Measurements from ENCODE around the gene ARRDC1. TPM values are rescaled to one million over a fixed set of nuclear protein-coding genes. Genes with fewer than 3 reads are reported as not detected.

Gene ARRDC1
- total and polyA plus RNA-seq, 9 of the 15 experiments (the other 6 are each of a cell fraction or from before 2014, with no cell fraction given): 0.21 to 45.3 (median 18.6) TPM

DNA sequence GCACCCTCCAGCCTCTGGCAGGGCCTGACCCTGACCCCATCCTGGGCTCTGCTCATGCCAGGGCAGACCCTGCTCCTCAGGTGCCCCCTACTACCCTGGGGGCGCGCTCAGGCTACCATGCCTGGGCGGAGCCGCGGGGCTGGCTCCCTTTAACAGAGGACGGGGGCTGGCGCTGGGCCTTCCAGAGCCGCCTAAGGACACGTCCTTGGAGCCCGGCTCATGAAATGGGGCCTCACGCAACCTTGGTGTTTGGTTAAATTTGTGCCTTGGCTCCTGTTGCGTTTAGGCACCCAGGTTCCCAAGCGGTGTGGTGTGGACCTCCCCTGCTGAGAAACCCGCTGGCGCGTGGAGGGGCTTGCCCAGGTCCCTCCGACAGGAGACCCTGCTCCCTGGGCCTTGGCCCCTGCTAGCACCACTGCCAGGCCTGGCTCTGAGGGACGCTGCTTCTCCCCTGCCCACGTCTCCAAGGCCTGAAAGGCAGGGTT is 9.9 kb downstream of the ARRDC1 start:
- H3K36me3 ChIP-seq (ENCODE audit: control insufficient read depth, insufficient read depth, low read length): peaks cover 47% of the 10 kb centered on the region
- no peaks in the 10 kb centered on the region for H3K27me3 ChIP-seq (ENCODE audit: control insufficient read depth in 2 of 2, insufficient read depth in 2 of 2, low read length in 2 of 2)
- DNase-seq (ENCODE audit: extremely low read depth in 1 of 4, low spot score in 3 of 4) (no peak), FAIRE-seq (no peak), ATAC-seq (no peak)
- H3K4me3 ChIP-seq: no peak overlapping the region
- no TSS peak for BruUV-seq (replicated peaks)
- H3K9me1 ChIP-seq (ENCODE audit: control insufficient read depth, insufficient read depth, low read length): peaks cover 6% of the 10 kb centered on the region
- no peak overlapping the region for H3K27ac ChIP-seq (ENCODE audit: extremely low read depth, low read depth, low read length)
- WGBS (ENCODE audit: insufficient coverage, low coverage, missing lambda C conversion rate): 94% methylated on average over 18 of the region's 19 CpGs
- intact Hi-C loops (cut with micrococcal nuclease): no loop called here
- no peak overlapping the region for H3K4me2 ChIP-seq (ENCODE audit: insufficient read depth, low read length)
- no peak overlapping the region for H2AFZ ChIP-seq (ENCODE audit: low read depth, low read length)
- CTCF ChIA-PET (ENCODE audit: low intra/inter-chr PET ratio): no interaction called here
- H3K9ac ChIP-seq (ENCODE audit: insufficient read depth in 1 of 2, low read depth in 2 of 2, low read length in 2 of 2): peak overlapping the region in 1 of 2 experiments; percentile 48; a peak in 1 of 4 replicates
- H3K79me2 ChIP-seq (ENCODE audit: control insufficient read depth, insufficient read depth, low read length): peaks cover 39% of the 10 kb centered on the region
- peaks cover 29 to 65% of the 10 kb centered on the region in 2 experiments for H3K4me1 ChIP-seq (replicated peaks in 1 of 2; ENCODE audit: control insufficient read depth in 2 of 2, insufficient read depth in 2 of 2, low read length in 2 of 2)
- POLR2A ChIA-PET: interaction anchor here (0.6 kb wide), 1 partner anchor 26 kb away, joined by 3 read pairs; no protein-coding TSS in a partner anchor
- in situ Hi-C loops (cut with MboI): no loop called here
- H3K9me3 ChIP-seq (replicated peaks; ENCODE audit: control insufficient read depth, insufficient read depth, low read depth, low read length): no peaks in the 10 kb centered on the region
- TF ChIP-seq CBX8 (IDR thresholded peaks at IDR 0.05; ENCODE audit: borderline replicate concordance, extremely low read depth, low read depth, low read length, poor library complexity, severe bottlenecking) (no peak), RBM25 (IDR thresholded peaks at IDR 0.05; ENCODE audit: low read depth, low read length, severe bottlenecking) (no peak), GABPB2 (CRISPR knock-in tag; conservative IDR thresholded peaks at IDR 0.05) (no peak), MXI1 (IDR thresholded peaks at IDR 0.05; ENCODE audit: low read depth, low read length) (no peak), RFX7 (CRISPR knock-in tag; IDR thresholded peaks at IDR 0.05) (no peak), JUN (IDR thresholded peaks at IDR 0.05; ENCODE audit: borderline replicate concordance, low read depth, low read length) (no peak), JUN (CRISPR knock-in tag; IDR thresholded peaks at IDR 0.05; ENCODE audit: borderline replicate concordance) (no peak), EZH2 (IDR thresholded peaks at IDR 0.05; ENCODE audit: borderline replicate concordance, low read depth, low read length) (no peak), HCFC1 (IDR thresholded peaks at IDR 0.05; ENCODE audit: low read depth, low read length) (no peak), POLR2G (IDR thresholded peaks at IDR 0.05; ENCODE audit: low read depth, low read length) (peak; percentile 54), RBFOX2 (IDR thresholded peaks at IDR 0.05; ENCODE audit: low read depth, low read length) (peak; percentile 26; the same call in 1 of the 2 replicates), C11orf30 (IDR thresholded peaks at IDR 0.05; ENCODE audit: low read depth) (no peak), RBM22 (IDR thresholded peaks at IDR 0.05; ENCODE audit: low read depth, low read length, poor library complexity, severe bottlenecking) (peak; percentile 21), MAX (CRISPR knock-in tag; IDR thresholded peaks at IDR 0.05) (no peak)
- TF ChIP-seq, protein P1, sequence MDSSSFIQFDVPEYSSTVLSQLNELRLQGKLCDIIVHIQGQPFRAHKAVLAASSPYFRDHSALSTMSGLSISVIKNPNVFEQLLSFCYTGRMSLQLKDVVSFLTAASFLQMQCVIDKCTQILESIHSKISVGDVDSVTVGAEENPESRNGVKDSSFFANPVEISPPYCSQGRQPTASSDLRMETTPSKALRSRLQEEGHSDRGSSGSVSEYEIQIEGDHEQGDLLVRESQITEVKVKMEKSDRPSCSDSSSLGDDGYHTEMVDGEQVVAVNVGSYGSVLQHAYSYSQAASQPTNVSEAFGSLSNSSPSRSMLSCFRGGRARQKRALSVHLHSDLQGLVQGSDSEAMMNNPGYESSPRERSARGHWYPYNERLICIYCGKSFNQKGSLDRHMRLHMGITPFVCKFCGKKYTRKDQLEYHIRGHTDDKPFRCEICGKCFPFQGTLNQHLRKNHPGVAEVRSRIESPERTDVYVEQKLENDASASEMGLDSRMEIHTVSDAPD (CRISPR knock-in tag; IDR thresholded peaks at IDR 0.05): no peak
- TF ChIP-seq, protein P2, sequence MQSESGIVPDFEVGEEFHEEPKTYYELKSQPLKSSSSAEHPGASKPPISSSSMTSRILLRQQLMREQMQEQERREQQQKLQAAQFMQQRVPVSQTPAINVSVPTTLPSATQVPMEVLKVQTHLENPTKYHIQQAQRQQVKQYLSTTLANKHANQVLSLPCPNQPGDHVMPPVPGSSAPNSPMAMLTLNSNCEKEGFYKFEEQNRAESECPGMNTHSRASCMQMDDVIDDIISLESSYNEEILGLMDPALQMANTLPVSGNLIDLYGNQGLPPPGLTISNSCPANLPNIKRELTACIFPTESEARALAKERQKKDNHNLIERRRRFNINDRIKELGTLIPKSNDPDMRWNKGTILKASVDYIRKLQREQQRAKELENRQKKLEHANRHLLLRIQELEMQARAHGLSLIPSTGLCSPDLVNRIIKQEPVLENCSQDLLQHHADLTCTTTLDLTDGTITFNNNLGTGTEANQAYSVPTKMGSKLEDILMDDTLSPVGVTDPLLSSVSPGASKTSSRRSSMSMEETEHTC (IDR thresholded peaks at IDR 0.05): no peak
- H4K20me1 ChIP-seq (replicated peaks; ENCODE audit: control insufficient read depth, insufficient read depth, low read length): no peaks in the 10 kb centered on the region; the same call in 1 of the 2 replicates

All from K562 (cell line).